ENCODE results near the gene NPEPL1.
A peak's percentile ranks its signal among the peaks of the same experiment; 100 is the strongest.

NPEPL1 gene

DNA sequence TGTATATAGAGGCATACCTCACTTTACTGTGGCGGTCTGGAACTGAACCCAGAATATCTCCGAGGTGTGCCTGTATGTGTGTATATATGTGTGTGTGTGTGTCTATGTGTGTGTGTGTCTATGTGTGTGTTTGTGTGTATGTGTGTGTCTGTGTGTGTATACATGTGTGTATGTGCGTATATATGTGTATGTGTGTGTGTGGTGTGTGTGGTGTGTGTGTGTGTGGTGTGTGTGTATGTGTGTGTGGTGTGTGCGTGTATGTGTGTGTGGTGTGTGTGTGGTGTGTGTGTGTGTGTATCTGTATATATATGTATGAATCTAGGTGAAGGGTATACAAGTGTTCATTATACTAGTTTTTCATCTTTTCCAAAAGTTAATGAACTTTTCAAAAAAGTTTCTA lies 4.2 kb upstream of the NPEPL1 start:
- Mint-ChIP-seq H3K36me3 (peaks cover 8% of the 10 kb centered on the region), H3K4me1 (ENCODE audit: low read depth) (peaks cover 7% of the 10 kb centered on the region), H3K27me3 (no peaks in the 10 kb centered on the region), H3K9me3 (ENCODE audit: low read depth) (no peaks in the 10 kb centered on the region), H3K4me3 (no peak overlapping the region), H3K27ac (no peak overlapping the region)

- peaks cover 8% of the 10 kb centered on the region for H3K36me3 Mint-ChIP-seq
- peaks cover 10% of the 10 kb centered on the region for H3K4me1 Mint-ChIP-seq (ENCODE audit: low read depth)
- H3K4me3 Mint-ChIP-seq, result no peak overlapping the region
- H3K27me3 Mint-ChIP-seq, result no peaks in the 10 kb centered on the region
- no peak overlapping the region for H3K27ac Mint-ChIP-seq
- no peaks in the 10 kb centered on the region for H3K9me3 Mint-ChIP-seq (ENCODE audit: low read depth)
Measured at GRCh38 chr20:58688840-58689239, 3.8 kb upstream of the NPEPL1 start.

GRCh38 chr20:58690396-58691135 lies 2.0 kb upstream of the NPEPL1 start:
- Mint-ChIP-seq H3K36me3 (peaks cover 6% of the 10 kb centered on the region), H3K4me3 (peak overlapping the region; percentile 13), H3K27ac (peak overlapping the region; percentile 36), H3K4me1 (ENCODE audit: low read depth) (peaks cover 10% of the 10 kb centered on the region), H3K27me3 (no peaks in the 10 kb centered on the region), H3K9me3 (ENCODE audit: low read depth) (no peaks in the 10 kb centered on the region)

- Mint-ChIP-seq H3K9me3 (ENCODE audit: low read depth) (no peaks in the 10 kb centered on the region), H3K36me3 (peaks cover 6% of the 10 kb centered on the region)
Measured at GRCh38 chr20:58691773-58692578, 624 bp upstream of the NPEPL1 start.

GRCh38 chr20:58693226-58694006 lies 816 bp downstream of the NPEPL1 start:
- Mint-ChIP-seq H3K9me3 (ENCODE audit: low read depth) (no peaks in the 10 kb centered on the region), H3K27ac (peak overlapping the region; percentile 66), H3K36me3 (peaks cover 7% of the 10 kb centered on the region), H3K4me1 (ENCODE audit: low read depth) (peaks cover 10% of the 10 kb centered on the region), H3K27me3 (no peaks in the 10 kb centered on the region), H3K4me3 (peak overlapping the region; percentile 71)

More at GRCh38 chr20:58691773-58692578, 624 bp upstream of the NPEPL1 start:
- Mint-ChIP-seq H3K27ac (peak overlapping the region; percentile 78), H3K27me3 (no peaks in the 10 kb centered on the region), H3K4me3 (peak overlapping the region; percentile 46), H3K4me1 (ENCODE audit: low read depth) (peaks cover 10% of the 10 kb centered on the region)

- H3K4me3 Mint-ChIP-seq, result peak overlapping the region; percentile 38
- H3K27ac Mint-ChIP-seq, result no peak overlapping the region
Measured at GRCh38 chr20:58694241-58695083, 1.9 kb downstream of the NPEPL1 start.

GRCh38 chr20:58695084-58695722 lies 2.6 kb downstream of the NPEPL1 start:
- H3K27me3 Mint-ChIP-seq, result no peaks in the 10 kb centered on the region

More at GRCh38 chr20:58694241-58695083, 1.9 kb downstream of the NPEPL1 start:
- Mint-ChIP-seq H3K27me3 (no peaks in the 10 kb centered on the region), H3K9me3 (ENCODE audit: low read depth) (no peaks in the 10 kb centered on the region), H3K36me3 (peaks cover 6% of the 10 kb centered on the region), H3K4me1 (ENCODE audit: low read depth) (peaks cover 10% of the 10 kb centered on the region)

DNA sequence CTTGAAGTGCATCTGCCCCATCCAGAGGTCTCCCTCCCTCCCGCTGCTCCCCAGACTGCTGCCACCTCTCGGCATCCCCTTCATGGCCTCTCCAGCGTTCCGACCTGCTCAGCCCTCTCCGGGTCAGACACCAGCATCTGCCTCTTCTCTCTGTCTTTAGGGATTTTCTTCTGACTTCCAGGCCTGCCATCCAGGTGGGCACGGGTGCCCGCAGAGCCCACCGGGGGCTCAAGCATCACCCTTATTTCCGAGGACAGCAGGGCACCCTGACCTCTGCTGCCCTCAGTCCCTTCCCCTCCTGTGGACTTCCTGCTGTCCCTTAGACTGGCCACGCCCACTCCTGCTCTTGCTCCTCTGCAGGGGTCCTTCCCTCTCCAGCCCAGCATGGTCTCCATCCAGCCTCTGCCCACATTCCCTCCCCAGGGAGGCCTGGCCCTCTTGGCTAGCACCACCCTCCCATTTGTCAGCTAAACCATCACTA lies 3.3 kb downstream of the NPEPL1 start:
- H3K27ac Mint-ChIP-seq, result no peak overlapping the region
- H3K27me3 Mint-ChIP-seq, result no peaks in the 10 kb centered on the region
- H3K4me3 Mint-ChIP-seq, result no peak overlapping the region
- peaks cover 8% of the 10 kb centered on the region for H3K4me1 Mint-ChIP-seq (ENCODE audit: low read depth)
- peaks cover 3% of the 10 kb centered on the region for H3K36me3 Mint-ChIP-seq
- H3K9me3 Mint-ChIP-seq (ENCODE audit: low read depth), result no peaks in the 10 kb centered on the region

More at GRCh38 chr20:58695084-58695722, 2.6 kb downstream of the NPEPL1 start:
- Mint-ChIP-seq H3K4me3 (no peak overlapping the region), H3K27ac (no peak overlapping the region), H3K36me3 (peaks cover 3% of the 10 kb centered on the region), H3K4me1 (ENCODE audit: low read depth) (peaks cover 10% of the 10 kb centered on the region), H3K9me3 (ENCODE audit: low read depth) (no peaks in the 10 kb centered on the region)

- no peaks in the 10 kb centered on the region for H3K27me3 Mint-ChIP-seq
- no peak overlapping the region for H3K27ac Mint-ChIP-seq
- H3K36me3 Mint-ChIP-seq, result peaks cover 3% of the 10 kb centered on the region
- H3K4me3 Mint-ChIP-seq, result no peak overlapping the region
- peaks cover 7% of the 10 kb centered on the region for H3K4me1 Mint-ChIP-seq (ENCODE audit: low read depth)
- no peaks in the 10 kb centered on the region for H3K9me3 Mint-ChIP-seq (ENCODE audit: low read depth)
Measured at GRCh38 chr20:58696411-58696961, 3.9 kb downstream of the NPEPL1 start.

DNA sequence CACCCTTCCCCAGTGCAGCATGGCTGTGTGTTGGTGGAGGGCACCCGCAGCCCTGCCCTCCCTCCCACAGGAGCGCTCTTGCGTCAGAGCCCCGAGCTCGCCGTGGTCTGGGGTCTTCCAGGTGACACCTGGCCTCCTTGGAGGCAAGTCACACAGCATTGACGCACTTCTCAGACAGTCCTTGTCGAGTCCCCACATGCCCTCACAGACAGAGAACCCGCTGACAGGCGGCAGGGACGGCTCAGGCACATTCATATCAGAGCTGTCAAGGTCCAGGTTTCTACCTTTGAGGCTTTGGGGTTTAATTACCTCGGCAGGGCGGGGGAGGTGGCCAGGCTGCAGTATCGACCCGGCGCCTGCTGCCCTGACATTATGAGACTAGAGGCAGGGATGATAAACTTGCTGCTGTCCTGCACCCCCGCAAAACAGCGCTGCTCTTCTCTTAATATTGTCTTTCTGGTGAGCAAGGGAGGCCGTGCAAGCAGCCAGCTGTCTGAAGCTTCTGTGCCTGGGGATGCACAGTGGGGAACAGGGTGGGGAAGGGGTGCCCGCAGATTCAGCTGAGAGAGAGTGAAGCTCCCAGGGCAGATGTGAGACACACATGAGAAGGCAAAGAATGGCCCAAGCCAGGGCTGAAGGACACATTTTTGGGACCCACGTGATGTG lies 4.7 kb downstream of the NPEPL1 start:
- Mint-ChIP-seq H3K9me3 (ENCODE audit: low read depth) (no peaks in the 10 kb centered on the region), H3K4me1 (ENCODE audit: low read depth) (peaks cover 4% of the 10 kb centered on the region), H3K4me3 (no peak overlapping the region), H3K36me3 (peaks cover 3% of the 10 kb centered on the region), H3K27ac (no peak overlapping the region), H3K27me3 (no peaks in the 10 kb centered on the region)

DNA sequence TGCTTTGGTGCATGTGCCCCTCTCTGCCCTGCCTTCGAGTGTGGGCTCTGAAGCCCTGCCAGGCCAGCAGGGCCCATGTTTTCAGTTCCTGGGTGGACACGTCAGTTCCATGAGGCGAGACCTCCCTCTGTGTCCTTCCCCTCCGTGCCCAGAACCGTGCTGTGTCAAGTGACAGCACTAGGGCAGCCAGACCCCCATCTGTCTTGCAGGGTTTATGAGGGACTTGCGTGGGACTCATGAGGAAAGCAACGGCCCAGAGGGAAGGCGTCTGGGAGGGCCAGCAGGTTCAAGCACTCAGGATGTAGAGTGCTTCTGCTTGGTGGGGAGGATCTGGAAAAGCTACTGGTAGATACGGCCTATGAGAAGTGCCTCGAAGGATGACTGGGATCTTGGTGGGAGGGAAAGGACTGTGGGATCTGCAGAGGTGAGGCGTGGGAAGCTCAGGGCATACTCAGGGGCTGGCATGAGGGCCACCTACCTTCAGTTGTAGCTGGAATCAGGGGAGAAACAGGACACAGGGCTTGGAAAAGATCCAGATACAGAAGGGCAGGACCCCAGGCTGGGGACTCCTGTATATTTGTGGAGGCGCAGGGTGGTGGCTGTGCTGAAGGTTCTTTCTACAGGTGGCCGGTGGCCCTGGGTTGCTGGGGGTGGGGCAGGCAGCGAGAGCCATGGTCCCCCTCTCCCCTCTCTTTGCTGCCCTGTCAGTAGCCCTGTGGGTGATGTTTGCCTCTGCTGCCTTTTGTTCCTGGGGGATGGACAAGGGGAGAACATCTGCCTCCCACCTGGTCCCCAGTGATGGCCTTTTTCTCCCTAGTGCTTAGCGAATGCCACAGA lies 5.5 kb downstream of the NPEPL1 start:
- Mint-ChIP-seq H3K9me3 (ENCODE audit: low read depth) (no peaks in the 10 kb centered on the region), H3K36me3 (peaks cover 8% of the 10 kb centered on the region), H3K27me3 (no peaks in the 10 kb centered on the region), H3K4me1 (ENCODE audit: low read depth) (peaks cover 4% of the 10 kb centered on the region), H3K27ac (no peak overlapping the region), H3K4me3 (no peak overlapping the region)

DNA sequence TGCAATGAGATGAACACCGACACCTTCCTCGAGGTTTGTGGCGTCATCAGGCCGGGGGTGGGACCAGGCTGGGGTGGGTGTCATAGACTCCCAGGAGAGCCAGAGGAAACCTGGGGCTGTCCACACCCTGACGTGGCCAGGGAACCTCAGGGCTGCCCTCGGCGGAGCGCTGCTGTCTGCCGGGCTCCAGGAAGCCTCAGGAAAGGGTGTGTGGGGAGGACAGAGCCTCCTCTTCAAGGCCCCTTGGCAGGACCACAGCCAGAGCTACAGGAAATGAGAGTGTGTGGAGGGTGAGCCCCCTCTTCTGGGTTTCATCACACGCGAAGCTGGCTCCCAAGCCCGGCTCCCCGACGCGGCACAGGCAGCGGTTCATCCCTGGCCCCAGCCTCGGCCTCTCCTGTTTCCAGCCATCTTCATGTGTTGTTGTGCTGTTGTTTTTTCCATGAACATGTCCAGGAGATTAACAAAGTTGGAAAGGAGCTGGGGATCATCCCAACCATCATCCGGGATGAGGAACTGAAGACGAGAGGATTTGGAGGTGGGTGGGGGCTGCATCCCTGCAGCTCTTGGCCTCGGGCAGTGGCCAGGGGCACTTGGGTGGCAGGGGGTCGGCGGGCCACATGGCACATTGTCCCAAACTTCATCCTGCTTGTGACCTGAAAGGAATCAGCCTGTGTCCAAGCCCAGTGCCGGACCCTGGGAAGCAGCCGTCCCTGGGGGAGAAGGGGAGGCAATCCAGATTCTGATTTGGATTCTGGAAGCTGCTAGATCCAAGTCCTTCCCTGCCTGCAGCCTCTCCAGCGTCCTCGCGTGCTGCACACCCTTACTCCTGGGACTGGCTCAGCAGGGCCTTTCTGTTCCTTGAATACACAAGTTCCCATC lies 6.4 kb downstream of the NPEPL1 start:
- Mint-ChIP-seq H3K4me1 (ENCODE audit: low read depth) (no peaks in the 10 kb centered on the region), H3K27me3 (no peaks in the 10 kb centered on the region), H3K36me3 (peaks cover 8% of the 10 kb centered on the region), H3K9me3 (ENCODE audit: low read depth) (no peaks in the 10 kb centered on the region), H3K4me3 (no peak overlapping the region), H3K27ac (no peak overlapping the region)

Measured in activated naive CD8-positive, alpha-beta T cell (primary cell).